NCI-H82 (cell line): ENCODE results near the gene DSCAML1.

ENCODE experiments used
- DNase-seq: peaks from one replicate; lab custom pipeline; 2025; lab: John Stamatoyannopoulos, UW

The DSCAML1 gene

DNA sequence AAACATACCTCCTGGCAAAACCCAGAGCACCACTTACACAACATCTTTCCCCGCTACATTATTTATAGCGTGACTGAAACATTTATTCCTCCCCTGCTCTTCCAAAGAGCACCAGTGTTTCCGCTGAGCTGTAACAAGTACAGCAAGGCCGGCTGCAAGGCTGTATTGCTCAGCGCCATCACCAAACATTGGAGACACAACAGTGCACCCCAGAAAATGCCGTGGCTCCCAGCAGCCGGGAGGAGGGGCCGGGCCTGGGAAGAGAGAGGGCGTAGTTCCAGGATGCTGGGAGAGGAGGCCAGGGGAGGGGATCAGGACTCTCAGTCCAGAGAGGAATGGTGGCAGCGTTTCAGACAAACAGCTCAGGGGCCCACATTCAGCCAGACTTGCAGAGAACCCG lies 133.2 kb downstream of the DSCAML1 start:
- DNase-seq = peak; percentile 24

DNA sequence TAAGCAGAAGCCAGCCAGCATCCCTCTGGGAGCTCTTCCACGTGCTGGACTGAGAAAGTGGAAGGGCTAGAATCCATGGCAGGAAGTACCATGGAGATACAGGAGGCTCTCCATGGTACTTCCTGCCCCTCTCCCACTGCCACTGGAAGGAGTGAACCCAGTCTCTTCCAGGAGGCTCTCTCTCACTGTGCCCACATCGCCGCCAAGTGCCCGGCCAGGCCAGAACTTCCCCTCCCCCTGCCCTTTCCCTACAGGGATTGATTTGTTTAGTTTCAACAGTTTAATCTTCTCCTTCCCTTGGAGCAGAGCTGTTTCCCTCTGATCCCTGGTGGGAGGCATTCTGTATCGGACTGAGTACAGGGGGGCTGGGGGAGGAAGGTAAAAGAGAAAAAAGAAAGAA lies 133.6 kb downstream of the DSCAML1 start:
- peak; percentile 23 for DNase-seq

DNA sequence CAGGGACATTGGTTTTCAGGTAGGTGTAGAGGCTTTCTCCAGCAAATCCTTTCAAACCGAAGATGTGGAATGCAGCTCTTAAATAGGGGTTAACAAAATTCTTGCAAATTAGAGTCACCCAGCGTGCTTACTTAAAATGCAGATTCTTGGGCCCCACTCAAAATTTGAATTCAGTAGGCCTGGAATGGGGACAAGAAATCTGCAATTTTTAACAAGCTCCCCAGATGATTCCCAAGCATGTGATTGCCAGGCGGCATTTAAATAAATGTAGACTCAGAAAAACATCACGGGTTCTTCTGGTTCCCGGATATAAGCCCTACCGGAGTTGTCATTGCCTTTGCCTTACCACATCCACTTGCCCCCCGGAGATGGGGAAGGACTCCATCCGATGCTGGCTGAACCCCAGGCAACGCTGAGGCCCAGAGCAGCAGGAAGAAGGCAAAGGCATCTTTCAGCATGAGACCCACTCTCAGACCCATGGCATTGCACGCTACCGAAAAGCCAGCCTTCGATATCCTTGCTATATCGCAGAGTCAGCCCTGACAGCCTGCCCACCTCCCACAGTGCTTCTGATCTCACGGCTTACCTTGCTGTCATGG lies 134.2 kb downstream of the DSCAML1 start:
- DNase-seq = no peak

DNA sequence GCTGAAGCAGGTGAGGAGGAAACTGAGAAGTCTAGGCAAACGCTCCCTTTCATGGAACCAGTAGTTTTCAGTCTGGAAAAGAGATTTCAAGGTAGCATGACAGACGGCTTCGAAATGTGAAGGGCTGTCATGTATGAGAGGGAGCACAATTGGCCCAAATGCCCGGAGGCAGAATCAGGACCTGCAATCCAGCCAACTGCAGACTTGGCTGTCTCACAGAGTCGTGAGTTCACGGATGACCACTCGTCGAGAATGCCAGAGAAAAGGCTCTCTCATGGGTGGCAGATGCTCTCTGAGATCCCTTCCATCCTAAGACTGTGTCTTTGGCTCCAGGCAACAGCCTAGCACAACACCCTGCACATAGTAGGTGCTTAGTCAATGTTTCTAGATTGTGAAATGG lies 134.8 kb downstream of the DSCAML1 start:
- no peak for DNase-seq

DNA sequence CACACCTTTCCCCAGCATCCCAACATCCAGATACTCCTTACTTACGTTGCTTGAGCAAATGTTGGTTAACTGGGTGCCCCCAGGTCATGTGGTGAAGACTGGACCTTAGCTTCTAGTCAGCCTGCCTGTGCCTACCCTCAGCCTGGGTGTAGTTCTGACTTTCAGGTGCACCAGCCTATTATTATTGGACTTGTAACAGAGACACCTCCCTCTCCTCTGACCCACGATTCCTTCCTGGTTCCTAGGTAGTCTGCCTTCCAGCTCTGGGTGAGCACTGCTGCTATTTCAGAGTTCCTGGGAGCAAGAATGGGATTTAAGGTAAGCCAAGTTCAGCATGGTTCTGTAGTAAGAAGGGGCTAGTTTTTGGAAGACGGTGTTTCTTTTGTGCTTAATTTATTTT lies 138.2 kb downstream of the DSCAML1 start:
- DNase-seq = no peak

DNA sequence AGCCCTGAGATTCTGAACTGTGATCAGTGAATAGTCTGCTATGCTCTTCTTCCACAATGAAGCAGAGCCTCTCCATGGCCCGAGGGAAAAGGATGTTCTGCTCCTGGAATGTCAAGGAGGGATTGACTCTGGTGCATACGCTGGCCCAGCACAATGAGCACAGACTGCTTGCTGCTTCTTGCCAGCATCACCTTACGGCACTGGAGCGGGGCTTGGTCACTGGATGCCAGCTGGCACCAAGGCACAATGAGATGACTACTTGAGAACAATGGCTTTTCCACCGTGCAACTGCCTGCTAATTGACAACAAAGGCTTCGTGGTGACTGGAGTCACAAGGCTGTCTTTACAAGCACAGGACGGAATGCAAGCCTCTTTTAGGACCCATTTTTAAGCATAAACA lies 139.2 kb downstream of the DSCAML1 start:
- no peak for DNase-seq

DNA sequence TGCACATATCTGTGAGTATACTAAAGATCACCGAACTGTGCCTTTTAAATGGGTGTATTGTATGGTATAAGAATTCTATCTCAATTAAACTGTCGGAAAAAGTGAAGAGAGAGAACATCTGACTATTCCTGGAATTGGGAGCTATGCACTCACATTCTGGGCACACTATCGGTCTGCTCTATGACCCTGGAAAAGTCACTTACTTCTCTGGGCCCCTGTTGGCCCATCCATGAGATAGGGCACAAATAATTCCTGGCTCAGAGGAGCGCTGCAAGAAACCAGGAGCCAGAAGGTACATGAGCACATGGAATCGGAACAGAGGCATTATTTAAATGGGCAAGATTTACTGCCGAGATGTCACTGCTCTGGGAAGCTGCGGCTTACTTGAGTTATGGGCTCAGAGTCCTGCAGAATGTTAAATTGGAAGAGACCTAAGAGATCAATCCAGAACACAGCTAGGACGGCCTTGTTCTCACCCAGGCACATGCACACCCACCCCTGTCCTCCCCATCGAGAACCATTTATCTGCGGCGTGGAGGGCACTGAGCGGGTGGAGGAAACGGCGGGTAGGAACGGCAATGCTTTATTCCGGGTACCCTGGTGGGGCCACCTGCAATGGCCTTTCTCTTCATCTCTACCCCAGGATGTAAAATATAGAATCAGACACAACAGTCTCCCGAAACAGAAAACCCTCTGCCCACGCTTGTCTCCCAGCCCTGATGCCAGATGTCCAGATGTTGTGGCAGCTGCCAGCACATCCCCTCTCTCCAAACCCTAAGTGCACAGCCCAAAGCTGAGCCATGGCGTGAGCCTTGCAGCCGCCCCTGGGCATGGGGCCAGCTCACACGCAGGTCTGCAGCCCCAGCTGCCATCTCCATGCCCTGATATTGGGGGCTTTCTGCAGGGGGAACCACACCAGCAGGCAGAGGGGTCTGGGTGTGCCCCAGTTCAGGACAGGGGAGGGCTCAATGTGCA lies 142.4 kb downstream of the DSCAML1 start:
- DNase-seq = no peak

DNA sequence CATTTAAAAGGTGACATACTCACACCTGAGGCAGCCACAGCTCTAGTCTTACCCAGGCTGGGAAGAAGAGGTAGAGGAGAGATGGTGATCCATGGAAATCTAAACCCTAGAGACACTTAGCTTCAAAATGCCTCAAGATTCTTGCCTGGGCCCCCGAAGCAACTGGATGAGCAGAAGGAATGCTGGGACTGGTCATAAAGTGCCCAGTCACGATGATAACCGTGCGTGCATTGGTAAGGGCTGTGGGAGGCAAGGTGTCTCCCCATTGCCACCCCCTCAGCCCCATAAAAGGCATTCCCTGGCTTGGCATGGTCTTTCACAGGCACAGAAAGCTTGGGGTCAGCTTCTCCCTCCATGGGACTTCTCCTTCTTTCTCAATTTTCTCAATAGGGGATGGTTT lies 144.5 kb downstream of the DSCAML1 start:
- DNase-seq = no peak

DNA sequence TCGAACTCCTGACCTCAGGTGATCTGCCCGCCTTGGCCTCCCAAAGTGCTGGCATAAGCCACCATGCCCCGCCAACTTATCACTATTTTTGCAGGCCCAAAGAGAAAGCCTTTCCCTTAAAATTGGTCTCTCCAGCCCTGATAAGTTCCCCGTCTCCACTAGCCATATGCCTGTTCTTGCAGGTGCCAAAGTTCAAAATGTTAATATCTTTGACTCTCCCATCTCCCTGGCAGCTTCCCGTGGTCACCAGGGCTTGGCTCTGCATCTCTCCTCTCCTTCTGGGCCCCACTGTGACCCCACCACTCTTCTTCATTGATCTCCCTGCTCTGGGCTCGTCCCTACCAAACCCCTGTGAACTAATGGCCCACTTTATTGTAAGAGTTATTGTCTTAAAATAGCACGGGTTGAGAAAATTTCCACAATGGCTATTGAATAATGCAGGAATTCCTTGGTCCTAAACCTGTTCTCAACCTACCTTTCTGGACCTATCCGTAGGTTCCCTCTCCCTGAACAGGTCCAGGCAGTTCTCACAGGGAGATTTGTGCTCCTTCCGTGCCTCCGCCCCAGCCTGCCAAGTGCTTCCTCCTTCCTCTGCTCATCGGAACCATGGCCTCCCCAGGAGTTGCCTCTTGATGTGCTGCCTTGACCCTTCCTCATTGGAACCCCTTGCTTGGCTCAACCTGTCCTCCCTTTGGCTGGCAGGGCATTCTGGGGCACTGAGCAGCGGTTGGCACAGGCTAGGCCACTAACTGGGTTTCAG lies 147.5 kb downstream of the DSCAML1 start:
- no peak for DNase-seq

DNA sequence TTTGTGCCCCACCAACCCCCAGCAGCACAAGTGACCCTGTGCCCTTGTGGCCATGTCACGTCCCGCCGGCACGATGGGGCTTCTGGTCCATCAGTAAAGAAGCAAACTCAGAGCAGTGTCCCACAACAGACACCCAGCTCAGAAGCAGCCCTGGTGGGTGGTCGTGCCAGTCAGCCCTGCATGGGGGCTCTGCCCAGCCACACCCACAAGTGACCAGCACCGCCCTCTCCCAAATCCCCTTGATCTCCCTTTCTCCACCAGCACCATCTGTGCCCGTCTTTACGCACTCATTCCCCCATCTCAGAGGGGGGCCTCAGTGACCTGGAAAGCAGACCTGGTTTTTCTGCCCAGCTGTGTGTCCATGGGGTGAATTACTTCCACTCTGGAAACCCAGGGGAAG lies 149.1 kb downstream of the DSCAML1 start:
- DNase-seq = peak; percentile 71

DNA sequence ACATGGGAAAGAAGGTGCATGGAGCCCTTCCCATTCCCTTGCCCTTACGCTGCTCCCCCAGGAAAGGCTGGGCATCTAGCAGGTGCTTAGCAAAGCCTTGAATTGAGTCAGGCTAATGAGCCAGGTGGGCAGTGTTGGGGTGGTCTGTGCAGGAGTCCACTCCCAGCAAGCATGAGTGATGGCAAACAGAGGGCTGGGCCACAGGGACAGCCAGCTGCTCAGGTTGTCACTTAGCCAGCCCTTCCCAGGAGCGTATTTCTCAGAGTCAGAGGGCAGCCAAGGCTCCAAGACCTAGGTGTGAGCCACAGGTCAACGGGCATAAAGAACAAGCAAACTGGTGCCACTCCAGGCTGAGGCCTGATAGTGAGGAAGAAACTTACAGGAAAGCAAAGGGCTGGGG lies 149.8 kb downstream of the DSCAML1 start:
- no peak for DNase-seq

DNA sequence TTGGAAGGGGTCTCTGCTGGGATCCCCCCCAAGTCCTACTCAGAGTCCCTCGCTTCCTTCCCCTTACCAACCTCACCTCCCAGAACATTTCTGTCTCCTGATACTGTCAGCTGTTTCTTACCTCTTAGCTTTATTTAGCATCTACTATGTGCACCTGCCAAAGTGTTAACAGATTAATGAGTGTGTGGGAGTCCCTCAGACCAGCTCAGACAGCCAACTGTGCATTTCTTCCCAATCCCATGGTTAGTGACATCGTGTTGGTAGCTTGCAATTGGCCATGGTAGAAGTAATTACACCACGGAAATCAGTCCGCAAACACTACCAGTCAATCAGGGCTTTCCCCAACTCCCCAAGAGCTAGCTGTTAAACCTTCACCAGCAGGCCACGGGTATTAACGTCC lies 150.6 kb downstream of the DSCAML1 start:
- no peak for DNase-seq

DNA sequence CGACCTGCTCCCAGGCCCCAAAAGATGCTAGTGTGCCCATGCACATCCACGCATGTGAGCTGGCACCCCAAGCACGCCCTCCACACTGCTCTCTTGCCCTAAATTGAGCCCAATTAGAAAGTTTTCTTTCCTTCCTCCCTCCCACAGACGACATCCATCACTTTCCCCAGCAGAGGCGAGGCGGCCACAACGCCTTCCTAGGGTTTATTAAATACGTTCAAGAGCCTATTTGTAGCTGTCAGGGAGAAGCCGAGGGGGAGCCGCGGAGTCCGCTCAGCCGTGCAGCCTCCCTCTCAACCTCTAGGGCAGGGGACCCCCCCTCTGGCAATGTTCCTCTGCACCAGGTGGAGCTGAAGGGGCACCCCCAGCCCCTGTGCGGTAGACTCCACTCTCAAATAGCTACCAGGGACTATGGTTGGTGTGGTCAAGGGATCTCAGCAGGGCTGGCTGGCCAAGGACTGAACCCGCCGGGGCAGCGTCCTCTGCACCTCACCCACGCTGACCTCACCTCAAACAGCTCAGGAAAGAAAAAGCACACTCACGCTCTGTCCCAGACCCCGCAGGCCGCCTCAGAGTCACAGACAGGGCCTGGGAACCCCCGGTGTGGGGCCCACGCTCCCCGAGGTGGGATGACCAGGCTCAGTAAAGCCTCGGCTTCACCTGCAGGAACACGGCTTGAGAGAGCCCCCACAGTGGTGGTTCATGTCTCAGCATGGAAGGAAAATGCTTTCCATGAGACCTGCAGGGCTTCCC lies 152.4 kb downstream of the DSCAML1 start:
- no peak for DNase-seq

DNA sequence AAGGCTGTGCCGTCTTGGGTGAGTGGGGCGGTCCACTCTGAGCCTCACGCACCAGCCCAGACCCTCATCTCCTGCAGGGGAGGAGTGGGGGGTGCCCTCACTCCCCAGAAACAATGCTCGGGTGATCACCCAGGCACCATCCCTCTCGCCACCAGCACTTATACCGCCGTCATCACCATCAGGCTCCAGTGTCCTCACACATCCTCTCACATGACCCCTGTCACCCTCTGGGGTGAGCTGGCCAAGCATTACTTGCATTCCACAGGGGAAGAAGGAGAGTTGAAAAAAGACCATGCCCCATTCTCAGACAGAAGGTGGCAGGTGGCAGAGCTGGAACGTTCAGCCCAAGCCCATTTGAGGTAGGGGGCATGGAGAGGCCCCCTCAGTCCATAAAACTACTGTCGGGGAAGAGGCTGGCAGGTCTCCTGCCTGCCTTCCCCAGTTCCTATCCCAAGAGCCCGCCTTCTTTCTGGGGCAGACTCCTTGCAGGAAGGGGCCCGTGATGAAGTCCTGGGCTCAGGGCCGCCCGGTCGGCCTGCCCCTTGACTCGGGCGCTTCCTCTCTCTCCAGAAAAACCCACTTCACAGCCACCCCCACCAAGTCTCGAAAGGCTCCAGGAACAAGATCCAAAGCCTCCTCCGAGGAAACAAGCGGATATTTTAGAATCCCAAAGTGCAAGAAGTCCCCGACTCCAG lies 153.3 kb downstream of the DSCAML1 start:
- no peak for DNase-seq

DNA sequence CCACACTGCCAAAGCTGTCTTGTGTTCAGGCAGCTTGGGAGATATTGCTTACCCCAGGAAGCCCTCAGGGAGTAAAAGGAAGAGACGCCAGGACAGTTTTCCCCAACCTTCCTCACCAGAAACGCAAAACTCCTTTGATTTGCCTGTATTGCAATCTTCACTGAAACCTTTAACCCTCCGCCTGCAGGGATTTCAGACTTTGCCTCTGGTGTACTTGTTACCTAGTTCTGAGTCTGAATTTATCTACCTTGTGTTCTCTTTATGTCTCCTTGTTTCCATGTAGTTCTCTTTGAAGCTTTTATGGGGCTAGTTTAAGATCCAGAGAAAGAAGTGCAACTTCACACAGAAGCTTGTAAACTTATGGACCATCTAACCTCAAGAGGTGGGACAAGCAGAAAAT lies 154.2 kb downstream of the DSCAML1 start:
- DNase-seq = no peak

DNA sequence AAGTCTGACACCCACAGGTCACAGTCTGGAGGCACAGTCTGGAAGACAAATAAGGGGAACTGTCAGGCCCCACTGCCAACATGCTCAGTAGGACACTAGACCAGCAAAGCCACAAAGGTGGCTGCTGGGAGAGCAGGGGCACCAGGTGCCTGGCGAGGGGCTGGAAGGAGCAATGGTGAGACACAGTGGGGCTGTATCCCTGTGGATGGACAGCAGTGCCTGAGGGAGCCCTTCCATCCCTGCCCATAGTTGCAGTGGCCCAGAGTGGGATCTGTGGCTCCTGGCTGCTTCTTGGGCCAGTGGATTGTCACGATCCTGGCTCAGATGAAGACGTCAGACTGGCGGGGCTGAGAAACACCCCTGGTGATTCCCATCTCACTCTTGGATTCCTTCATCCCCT lies 154.6 kb downstream of the DSCAML1 start:
- no peak for DNase-seq

DNA sequence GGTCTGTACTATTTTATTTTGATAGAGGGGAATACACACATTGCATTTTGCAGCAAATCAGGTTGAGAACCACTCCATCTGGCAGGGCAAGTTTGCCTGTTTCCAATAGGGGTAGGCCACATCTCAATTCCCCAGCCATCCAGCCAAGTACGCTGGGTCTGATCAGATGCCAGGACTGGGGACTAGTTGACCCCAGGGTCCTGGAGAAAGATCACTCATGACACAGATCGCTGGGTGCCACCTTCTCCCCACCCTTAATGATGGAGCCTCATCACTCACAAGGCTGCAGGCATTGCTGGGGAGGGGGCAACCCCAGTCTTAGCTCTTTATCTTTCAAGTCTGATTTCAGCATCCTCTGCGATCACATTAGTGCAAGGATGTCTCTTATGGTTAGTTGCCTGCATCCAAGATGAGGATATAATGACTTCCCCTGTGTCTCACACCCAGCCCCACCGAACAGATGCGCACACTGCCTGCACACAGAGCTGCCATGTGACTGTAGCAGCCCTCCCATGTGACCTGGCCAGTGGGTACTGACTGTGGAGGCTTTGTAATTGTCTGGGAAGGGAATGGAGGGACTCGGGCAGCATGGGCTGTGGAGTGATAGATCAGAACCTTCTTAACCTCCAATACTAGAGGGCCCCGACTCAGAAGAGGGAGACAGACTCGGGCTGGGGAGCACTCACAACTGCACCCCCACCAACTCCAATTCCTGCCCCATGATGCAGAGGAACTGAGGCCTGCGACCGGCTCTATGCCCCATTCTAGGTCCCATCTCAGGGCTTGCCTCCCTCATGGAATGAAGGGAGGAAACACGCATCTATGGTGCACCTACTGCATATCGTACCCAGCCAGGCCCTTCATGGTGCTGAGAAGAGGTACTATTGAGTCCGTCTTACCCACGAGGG lies 155.8 kb downstream of the DSCAML1 start:
- no peak for DNase-seq

DNA sequence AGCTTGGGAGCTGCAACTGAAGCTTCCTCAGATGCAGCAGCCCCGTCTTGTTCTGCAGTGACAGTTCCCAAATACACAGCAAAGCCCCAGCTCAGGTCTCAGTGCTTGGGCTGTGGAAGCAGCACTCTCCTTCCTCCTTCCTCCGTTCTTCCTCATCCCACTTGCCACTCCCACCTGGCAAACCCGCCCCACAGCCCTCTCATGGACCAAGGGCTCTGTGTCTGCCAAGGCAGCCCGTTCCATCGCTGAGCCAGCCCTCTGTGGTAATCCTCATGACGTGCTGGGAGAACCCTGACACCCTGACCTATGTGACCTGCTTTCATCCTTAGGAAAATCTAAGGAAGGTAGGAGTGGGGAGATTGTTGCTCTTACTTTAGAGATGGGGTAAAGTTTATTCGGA lies 157.0 kb downstream of the DSCAML1 start:
- no peak for DNase-seq

DNA sequence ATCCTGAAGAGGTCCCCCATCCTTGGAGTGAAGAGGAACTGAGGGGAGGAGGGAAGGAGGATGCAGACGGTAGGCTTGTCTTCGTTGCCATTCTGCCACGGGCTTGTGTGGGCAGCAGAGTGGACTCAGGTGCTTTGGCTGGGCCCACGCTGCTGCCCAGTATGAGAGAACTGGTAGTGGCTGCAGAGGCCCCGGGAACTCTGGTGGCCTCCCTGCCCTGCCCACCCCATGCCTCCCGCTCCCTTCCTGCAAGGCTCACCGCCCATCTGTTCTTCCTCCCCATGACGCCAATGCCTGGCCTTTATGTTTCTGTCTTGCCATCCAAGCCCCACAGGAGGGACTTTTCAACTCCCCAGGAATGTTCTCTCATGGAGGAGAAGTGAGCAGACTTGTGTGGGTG lies 157.4 kb downstream of the DSCAML1 start:
- no peak for DNase-seq

DNA sequence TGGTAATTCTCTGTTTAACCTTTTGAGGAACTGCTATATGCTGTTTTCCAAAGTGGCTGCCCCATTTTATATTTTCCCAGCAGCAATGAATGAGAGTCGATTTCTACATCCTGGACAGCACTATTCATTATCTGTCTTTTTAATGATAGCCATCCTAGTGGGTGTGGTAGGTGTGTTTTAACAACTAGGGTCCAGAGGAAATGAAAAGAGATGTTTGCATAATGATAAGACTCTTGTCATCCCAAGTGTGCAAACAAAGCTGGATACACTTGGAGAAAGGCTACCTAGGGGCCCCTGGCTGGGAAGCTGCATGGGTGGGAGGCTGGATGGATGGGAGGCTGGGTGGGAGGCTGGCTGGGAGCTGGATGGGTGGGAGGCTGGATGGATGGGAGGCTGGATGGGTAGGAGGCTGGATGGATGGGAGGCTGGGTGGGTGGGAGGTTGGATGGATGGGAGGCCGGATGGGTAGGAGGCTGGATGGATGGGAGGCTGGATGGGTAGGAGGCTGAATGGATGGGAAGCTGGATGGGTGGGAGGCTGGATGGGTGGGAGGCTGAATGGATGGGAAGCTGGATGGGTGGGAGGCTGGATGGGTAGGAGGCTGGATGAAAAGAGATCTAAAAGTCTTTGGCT lies 158.0 kb downstream of the DSCAML1 start:
- no peak for DNase-seq
